GM18505 (cell line): ENCODE results near the gene CCSER1.

Source experiments
- ATAC-seq: cut with Tn5 transposase; IDR thresholded peaks from one replicate; pipeline ENCODE4 v1.9.1; 2021; ENCODE audit not compliant: unreplicated experiment
- POLR2A ChIP-seq: IDR thresholded peaks from 4 replicates; pipeline ENCODE4 v1.6.1; 2011; ENCODE audit warnings: borderline replicate concordance; ENCODE audit not compliant: insufficient read depth, insufficient read length; ENCODE audit errors: extremely low read depth

Gene CCSER1

DNA sequence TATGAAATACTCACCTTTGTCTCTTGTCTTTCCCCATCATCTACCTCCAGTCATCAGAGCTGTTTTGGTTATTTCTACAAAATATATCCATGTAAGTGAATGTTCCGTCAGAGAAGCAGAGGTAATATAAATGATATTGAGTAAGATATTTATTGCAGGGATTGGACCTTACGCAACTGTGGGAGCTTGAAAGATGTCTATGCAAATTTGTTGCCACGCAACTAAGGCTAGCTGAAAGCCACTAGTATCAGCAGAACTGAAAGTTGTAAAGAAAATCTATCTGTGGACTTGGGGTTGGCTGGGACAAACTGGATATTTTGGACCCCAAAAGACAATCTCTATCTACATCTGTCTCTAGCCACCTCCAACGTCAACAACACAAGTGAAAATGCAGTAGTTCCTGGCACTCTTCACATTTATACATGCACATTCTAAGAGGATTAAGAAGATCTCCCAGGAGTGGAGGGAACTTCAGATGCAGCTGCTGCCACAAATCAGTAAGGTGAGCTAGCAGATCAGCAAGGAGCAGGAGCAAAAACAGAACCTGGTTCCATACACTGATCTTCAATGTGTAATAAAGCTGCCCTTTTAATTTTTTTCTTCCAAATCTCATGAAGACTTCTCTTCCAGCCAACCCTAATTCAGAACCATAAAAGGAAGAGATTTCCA is 8.5 kb upstream of the CCSER1 start:
- ATAC-seq: peak; percentile 67
- no peak for TF ChIP-seq POLR2A

GRCh38 chr4:90120037-90120436 is 7.2 kb upstream of the CCSER1 start:
- no peak for ATAC-seq
- no peak for TF ChIP-seq POLR2A

- TF ChIP-seq POLR2A: no peak
- no peak for ATAC-seq
Measured at GRCh38 chr4:90120815-90121214, 6.4 kb upstream of the CCSER1 start.

DNA sequence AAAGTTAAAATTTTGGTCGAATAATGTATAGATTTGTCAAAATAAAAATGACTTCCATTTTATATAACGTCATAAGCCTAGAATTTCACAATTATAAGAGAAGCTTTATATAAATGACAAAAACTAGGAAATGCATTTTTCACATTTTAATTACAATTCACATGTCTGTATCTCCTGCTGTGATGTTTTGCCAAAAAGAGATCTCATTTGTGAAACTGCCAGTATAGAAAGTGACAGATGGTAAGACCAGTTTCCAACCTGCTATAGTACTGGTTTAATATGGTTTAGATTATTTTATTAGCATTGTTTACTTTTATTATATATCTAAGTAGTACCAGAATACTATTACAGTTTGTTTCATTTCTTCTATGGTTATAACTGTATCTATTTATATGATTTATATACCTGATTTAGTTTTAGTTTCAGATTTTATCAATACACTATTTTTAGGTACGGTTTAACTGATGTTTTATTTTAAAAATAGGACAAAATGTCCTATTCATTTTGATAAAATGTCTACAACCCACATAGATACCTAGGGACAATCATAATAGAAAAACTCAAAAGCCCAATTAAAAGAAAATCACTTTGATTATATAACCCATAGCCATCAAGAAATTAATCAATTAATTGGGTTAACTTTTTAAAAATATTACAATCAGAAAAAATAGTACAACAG is 5.4 kb upstream of the CCSER1 start:
- no peak for ATAC-seq
- TF ChIP-seq POLR2A: no peak

GRCh38 chr4:90122355-90122748 is 4.8 kb upstream of the CCSER1 start:
- no peak for ATAC-seq
- no peak for TF ChIP-seq POLR2A

- TF ChIP-seq POLR2A: no peak
- ATAC-seq: no peak
Measured at GRCh38 chr4:90124276-90124675, 2.9 kb upstream of the CCSER1 start.

- ATAC-seq: no peak
- TF ChIP-seq POLR2A: no peak
Measured at GRCh38 chr4:90126805-90127204, 389 bp upstream of the CCSER1 start.

DNA sequence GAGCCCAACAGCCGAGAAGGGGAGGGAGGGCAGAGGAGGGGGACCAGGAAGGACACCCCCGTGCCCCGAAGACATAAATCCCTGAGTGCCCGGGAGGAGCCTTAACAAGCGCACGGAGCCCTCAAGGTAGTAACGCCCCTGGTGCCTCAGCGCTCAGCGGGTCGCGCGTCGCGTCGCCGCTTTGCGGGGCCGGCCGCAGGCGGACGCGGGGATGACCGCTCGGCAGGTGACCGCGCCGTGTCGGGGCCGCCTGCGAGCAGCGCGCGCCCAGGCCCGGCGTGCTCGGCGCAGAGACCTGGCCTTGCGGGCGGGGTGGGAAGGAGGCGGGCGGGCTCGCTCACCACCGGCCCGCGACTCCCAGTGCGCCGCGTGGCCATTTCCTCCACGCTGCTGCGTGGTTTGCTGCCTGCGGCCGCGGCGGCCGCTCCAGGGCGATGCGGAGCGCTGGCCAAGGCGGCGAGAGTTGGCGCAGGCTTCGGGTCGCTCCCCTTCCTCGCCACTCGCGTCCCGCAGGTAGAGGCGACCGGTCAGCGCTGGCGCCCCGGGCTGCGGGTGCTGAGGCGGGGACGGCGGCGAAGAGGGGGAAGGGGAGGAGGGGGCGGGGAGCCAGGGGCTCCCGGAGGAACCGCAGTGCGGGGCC is 632 bp downstream of the CCSER1 start:
- ATAC-seq: peak; percentile 21
- TF ChIP-seq POLR2A: no peak

DNA sequence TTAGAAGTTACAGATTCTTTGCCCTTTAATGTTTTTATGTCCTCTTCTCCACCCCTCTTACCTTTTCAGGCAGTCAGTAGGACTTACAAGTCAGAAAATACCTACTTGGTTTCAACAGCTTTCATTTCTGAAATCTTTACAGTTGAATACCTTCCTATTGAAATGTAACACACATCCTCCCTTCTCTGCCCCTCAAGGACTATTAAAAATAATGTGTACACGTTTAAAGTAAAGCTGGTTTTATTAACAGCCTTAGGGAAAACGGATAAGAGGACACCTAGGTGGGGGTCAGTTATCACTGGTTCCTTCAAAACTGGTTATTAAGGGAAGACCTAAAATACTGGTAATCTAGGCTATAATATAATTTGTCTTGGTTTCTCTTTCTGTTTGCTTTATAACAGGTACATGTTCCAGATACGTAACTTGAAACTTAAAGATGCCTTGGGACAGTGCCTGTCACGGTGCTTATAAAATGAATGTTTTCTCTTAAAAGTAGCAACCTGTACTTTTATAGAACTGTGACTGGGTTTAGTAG is 1.8 kb downstream of the CCSER1 start:
- TF ChIP-seq POLR2A: no peak
- peak; percentile 26 for ATAC-seq

- no peak for ATAC-seq
- TF ChIP-seq POLR2A: no peak
Measured at GRCh38 chr4:90130076-90130475, 2.9 kb downstream of the CCSER1 start.

- no peak for TF ChIP-seq POLR2A
- ATAC-seq: no peak
Measured at GRCh38 chr4:90137555-90137954, 10.4 kb downstream of the CCSER1 start.

DNA sequence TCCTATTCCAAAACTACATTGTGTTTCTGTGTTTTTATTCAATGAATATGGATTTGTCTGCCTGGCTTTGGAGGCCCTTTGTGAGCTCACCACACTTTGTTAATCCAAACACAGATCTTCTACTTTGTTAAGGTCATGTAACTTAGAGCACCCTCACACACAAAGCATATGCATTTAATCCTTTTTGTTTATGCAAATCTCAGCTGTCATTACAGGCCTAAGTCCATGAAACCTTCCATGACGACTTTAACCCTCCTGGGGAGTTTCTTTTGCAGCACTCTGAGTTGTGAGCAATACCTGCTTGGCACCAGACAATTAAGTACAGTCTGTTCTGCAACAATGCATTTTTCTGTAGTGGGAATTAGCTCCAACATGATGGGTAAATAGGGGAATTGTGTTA is 14.9 kb downstream of the CCSER1 start:
- ATAC-seq: no peak
- TF ChIP-seq POLR2A: no peak

DNA sequence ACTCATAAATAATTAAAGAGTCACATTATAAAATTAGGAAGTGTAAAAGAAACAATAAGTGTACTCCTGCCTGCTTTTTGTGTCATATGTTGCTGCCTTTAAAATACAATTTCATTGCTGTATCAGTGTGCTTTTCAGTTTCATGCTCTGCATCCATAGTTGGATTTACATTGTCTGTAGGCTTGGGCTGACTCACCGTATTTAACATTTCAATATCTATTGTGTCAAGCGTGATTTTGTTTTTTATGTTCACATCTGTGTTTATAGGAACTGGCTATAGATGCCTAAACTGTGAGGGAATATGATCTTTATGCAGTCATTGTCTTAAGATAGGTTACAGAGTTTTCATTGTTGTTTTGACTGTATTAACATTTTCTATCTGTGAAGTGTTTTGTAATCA is 18.1 kb downstream of the CCSER1 start:
- no peak for TF ChIP-seq POLR2A
- ATAC-seq: no peak

GRCh38 chr4:90146306-90146705 is 19.1 kb downstream of the CCSER1 start:
- ATAC-seq: no peak
- no peak for TF ChIP-seq POLR2A
